HG02884 (cell line): Measurements from ENCODE around the gene KLHL21.

Experiments used
- ATAC-seq: cut with Tn5 transposase; IDR thresholded peaks from one replicate; pipeline ENCODE4 v1.9.1; 2021; ENCODE audit warnings: mild to moderate bottlenecking, moderate library complexity; ENCODE audit not compliant: unreplicated experiment

Gene KLHL21

DNA sequence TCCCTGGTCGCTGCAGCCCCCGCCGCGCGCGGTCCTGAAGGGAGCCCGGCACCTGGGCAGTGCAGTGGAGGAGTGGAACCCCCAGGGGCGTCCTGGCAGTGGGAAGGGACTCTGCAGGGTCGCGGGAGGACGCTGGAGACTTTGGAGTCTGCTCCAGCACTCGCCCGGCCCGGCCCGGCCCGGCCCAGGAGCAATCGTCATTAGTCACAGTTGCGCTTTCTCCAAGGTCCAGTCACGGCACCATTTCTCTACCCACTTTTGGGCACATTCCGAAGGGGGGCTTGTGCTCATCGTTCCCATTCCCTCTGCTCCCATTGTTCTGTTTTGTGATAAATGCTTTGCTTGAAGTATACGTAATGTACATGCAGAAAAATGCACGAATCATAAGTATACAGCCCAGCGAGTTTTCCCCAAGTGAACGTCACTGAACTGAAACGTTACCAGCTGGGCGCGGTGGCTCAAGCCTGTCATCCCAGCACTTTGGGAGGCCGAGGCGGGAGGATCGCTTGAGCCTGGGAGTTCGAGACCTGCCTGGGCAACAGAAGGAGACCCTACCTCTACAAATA is 23.0 kb upstream of the KLHL21 start:
- ATAC-seq: no peak

DNA sequence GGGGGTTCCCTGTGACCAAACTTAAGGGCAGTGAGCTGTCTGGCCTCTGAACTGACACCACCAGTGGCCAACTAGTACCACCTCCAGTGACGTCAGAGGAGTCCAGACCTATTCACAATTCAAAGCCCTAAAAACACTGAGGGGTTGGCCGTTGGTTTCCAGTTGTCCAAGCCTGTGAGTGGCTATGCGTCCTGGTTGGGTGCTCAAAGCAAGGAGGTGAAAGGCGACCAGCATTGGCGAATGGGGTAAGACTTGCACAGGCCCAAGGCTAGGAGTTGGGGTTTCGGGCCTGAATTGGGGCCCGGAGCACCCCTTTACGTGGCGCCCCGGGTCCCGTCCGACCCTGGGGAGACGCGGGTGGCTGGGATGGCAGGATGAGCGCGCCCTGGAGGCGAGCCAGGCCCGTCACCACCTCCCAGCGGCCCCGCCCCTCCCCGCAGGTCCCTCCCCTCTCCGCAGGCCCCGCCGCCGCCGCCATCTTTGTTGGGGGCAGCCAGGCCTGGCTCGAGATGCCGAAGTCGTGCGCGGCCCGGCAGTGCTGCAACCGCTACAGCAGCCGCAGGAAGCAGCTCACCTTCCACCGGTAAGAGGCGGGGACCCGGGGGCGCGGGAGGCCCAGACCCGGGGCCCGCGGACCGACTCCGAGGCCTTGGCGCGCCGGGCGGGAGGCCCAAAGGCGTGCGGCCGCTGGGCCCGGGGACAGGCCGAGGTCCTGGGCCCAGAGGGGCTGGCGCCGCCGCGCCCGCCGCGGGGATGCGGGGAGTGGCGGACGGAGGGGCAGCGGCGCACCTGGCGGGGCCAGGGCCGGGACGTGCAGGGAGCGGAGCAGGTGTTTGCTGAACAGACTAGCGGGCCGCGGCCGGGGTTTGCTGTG is 22.3 kb upstream of the KLHL21 start, which contains the start of gene THAP3:
THAP3 (plus strand) TSS at position 159 of the 874 bp plus-strand sequence; CDS start at position 510, 351 bp downstream.
- ATAC-seq: peak; percentile 71

DNA sequence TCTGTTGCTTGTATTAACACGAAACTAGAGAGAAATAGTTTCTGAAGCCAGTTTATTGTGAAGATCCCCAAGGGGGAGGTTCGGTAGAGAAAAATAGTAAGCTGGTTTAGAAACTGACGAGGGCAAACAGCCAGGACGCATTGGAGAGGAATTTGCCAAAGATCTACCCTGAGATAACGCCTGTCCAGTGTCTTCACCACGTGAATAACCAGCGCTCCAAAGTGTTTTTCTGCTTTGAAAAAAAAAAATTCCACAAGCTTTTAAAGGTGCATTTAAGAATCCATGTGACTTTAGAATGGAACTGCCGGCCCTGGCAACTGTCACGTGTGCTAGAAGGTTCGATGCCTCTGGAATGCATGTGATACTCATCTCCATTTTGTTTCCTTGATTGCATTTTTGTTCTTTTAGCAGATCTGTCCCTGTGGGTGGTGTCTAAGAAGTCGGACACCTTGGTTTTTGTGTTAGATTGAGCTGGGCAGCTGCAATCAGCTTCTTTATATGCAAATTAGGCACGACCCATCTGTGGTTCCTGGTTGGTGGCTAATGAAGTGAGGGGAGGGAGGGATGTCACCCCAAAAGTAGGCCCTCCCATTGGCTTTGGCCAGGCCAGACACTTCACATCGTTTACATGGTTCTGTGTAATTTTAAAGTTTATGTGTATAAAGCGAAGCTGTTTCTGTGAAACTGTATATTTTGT is 20.7 kb upstream of the KLHL21 start:
- ATAC-seq: no peak

DNA sequence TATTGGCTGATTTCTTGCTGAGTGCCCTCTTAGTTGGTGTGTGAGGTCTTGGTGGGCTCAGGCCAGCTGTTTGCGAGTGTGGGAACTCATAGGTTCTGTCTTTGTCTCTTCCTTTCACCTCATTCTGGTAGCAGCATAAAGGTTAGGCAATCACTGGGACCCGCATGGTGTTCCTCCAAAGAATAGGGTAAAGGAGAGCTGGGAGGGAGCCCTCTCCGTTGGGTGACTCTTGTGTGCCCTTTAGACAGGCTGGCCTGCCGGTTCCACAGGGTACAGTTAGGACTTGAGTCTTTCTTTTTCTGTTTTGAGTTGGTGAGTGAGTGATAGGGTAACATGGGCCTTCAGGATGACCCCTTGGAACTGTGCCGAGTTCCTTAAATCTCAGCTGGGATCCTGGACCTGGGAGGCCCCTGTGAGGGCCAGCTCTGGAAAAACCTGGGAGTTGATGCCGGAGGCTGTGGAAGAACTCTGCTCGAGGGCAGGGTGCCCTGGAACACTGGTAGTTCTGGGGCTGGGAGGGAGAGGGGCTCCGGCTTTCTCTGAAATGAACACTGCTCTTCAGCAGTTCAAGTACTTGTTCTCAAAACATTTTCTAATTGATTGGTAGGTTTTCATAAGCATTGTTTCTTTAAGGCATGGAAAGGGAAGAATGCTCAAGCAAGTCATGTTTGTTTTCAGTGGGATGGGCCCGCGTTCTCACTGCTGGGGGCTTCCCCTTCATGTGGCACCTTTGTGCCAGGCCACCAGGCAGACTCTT is 19.9 kb upstream of the KLHL21 start:
- no peak for ATAC-seq

DNA sequence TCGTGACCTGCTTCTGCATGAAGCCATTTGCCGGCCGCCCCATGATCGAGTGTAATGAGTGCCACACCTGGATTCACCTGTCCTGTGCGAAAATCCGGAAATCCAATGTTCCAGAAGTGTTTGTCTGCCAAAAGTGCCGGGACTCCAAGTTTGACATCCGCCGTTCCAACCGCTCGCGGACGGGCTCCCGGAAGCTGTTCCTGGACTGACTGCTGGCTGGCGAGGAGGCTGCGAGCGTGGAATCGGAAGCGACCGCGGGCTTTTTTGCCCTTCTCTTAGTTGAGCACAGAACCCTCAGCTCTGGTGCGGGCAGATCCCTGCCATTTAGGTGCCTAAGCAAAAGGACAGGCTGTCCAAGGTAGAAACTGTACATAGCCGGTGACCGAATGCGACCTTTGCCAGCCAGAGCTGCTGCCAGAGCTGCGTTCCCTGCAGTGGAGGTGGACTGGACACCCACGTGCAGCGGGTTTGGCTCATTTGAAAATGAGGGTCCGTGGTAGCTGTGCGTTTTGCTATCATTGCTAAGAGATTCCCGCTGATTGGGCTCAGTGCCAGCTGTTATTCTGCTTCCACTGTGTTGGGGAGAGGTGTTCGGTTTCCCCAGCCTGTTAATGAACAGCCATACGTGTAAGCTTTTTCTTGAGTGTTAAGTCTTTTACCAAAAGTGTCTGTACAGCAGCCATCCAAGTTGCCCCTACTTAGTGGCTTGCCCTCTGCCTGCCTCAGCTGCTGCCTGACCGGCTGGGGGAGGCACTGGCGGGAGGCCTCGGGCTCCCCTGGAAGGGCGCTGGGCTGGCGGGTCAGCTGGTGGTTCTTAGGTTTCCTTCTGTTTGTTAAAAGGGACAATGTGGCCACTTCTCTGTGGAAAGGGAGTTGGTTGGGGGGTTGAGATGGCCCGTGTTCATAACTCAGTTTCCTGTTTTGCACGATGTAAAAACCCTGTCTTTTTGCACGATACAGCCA is 19.0 kb upstream of the KLHL21 start:
- no peak for ATAC-seq

DNA sequence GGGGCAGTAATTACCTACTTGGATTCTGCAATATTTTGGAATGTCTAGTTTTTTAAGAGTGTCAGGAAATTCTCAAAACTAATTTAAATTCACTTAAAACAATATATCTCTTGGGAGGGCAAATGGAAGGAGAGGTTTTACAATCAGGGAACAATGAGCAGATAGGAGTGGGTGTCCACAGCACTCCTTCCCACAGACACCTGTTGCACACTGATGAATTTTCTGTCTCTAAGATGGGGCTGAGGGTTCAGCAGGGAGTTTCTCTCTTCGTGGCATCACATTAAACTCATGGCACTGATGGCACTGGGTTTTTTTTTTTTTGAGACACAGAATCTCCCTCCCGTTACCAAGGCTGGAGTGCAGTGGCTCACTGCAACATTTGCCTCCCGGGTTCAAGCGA is 16.4 kb upstream of the KLHL21 start:
- no peak for ATAC-seq

DNA sequence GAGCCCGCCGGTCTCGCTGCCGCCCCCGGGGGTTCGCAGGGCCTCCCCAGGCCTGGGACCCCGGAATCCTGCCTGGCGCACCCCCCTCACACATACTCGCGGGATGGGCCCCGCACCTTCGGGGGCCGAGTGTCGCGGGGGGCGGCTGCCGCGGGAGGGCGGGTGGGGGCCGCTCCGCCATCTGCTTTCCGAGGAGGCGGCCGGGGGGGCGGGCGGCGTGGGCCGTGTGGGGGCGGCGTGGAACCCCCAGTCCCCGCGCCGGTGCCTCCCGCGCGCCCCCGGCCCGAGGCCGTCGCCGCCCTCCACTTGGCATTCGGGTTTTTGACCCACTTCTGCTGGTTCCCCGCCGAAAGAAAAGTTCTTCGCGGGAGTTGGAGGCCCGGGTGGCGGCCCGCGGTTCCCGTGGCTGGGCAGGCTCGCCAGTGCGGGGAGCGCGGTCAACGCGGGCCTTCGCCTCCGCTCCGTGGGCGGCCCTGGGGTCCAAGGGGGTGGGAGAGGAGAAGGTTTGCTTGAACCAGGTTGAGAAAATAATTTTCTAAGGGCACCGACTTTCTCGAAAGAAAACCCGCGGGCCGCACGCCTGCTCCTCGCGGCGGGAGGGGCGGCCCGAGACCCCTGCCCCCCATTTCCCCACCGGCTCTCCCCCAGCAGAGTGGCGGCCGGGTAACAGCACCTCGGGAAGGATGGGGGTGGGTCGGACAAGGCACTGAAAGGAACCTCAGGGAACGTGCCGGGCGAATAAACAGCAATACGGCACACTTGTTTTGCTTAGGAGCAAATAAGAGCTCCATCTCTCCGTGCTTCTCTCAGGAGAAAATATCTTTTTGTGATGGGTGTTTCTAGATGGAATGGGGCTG is 12.5 kb upstream of the KLHL21 start:
- ATAC-seq: no peak

DNA sequence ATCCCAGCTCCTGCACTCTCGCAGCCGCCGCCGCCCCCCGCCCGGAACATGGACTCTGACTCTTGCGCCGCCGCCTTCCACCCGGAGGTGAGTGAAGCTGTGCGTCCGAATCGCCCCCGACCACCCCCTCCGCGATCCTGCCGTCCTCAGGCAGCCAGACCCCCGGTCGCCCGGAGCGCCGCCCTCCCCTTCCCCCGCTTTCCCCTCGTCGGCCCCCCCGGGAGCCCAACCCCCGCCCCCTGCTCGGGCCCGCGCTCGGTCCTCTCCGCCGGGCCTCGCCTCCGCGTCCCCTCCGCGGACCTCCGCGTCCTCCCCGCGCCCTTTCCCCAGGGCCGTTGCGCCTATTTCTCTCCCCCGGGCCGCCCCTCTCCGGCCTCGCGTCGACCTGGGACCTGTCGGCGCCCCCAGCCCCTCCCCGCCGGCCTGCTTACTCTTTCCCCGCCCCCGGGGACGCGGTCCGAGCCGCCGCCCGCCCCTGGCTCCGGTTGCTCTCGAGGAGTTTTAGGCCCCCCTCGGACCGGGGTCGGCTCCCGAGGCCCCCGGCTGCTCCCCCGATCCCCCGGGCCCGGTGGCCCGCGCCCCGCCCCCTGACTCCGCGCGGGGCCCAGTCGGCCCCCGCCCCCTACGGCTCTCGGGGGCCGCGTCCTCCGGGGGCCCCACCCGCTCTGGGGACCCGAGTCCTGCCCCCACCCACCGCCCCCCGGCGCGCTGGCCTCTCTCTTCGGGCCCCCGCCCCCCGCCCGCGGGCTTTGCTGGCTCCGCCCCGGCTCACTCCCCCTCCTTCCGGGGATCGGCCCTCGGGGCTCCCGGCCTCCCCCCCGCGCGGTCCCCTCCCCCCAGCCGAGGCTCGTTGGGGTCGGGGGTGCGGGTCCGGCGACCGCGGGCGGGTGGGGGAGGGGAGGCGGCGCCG is 11.6 kb upstream of the KLHL21 start:
- no peak for ATAC-seq

DNA sequence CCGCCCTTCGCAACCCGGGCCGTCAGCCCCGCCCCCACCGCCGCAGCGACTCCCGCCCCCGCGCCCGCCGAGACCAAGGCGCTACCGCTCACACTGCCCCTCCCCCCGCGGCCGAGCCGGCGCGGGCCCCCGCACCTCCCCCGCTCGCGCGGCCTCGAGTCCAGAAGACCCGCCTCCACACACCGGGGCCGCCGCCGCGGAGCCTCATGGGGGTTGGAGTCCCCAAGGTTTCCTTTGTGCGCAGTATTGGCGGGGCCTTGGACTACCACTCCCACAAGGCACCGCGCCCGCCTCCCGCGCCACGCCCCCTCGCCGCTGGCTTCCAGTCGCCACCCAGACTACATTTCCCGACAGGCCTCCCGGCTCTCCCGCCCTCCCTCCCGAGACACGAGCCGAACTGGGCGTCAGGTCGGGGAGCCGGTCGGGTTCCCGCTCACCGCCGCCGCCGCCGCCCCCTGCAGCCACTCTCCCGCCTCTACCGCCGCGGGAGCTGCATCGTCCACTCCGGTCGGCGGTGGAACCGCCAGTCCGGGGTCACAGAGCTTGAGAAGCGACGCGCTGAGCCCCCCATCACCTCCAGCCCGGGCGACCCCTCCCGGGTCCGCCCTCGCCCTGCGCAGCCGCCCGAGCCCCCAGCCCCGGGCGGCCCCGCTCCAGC is 10.8 kb upstream of the KLHL21 start, which contains the start of gene PHF13:
PHF13 (plus strand) TSS at position 371 of the 658 bp plus-strand sequence. CDS start 336 bp downstream, outside the sequence.
- peak; percentile 87 for ATAC-seq

DNA sequence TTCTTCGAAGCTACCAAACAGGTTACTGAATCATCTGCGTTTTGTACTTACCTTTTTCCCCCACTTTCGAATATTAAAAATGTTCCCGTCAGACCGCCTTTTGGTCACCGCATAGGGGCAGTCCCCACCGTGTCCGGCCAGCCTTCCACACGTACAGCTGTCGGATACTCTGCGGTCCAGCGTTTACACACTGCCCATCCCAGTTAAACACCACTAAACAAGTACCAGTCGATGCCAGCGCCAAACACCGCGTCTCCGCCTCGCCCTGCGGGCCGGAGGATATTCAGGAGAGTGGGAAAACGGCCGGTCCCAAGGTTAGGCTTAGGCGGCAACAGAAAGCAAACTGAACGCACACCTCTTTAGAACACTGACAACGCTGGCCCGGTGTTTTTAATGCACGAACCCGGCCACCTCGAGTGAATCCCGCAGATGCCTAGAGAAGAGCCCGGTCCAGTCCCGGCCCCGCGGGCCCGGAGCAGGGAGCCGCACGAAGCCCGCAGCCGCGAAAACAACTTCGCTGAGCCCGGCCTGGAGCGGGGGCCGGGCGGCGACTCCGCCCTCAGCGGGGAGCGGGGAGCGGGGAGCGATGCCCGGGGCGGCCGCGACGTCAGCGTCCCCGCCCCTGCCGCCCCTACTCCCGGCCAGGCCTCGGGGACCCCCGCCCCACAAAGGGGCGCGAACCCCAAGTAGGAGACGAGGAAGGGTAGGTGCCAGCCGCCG is 10.1 kb upstream of the KLHL21 start:
- ATAC-seq: peak; percentile 18

DNA sequence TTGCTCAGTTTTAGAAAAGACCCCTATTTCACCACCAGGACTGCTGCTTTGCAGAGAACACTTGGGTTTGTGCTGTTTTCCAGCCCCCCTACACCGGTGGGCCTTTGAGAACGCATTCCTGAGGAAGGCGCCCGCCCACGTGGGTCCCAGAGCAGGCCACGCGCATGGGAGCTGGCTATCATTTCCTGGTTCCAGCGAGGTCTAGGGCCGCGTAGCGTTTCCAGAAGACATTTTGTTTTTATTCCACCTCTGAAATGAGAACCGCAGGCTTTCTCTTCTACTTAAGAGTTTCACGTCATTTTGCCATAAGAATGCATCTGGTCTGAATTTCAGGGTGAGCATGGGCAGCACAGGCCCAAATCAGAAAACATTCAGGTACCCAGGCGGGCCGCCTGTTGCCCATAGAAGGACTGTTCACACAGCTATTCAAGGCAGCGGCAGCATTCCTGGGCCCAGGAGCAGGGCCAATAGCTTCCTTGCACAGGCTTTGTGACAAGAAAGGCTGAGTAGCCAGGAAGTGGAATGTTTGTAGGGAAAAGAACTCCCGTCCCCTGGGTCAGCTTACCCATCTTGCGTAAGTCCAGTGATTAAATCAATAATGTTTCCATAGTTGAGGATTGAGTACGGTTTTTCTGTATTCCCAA is 1.4 kb upstream of the KLHL21 start:
- ATAC-seq: no peak

DNA sequence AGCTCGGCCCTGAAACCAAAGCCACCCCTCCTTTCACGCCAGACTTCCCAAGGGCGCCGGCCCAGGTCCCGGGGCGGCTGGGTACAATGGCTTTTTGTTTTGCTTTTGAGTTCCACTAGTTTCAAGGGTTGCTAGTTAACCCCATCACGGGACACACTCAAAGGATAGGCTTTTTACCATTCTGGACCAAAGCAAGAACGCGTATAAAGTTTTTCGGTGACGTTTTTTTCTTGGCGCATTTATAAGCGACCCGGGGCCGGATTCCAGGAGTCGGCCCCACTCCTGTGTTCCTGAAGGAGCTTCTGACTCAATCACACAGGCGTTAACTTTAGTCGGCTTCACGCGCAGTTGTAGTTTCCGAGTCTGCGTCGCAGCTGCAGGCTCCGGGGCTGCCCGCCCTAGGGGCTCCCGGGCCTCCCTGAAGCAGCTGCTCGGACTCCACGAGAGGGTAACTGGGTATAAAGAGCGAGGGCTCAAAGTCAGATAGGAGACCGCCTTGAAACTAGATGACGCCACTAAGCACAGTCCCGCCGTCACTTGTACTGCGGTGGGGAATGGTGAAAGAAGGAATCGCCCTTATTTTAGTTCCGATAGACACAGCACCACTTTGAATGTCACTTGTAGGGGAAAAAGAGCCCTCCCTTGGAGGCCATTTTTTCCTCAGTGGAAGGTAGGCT is 707 bp upstream of the KLHL21 start:
- peak; percentile 24 for ATAC-seq

DNA sequence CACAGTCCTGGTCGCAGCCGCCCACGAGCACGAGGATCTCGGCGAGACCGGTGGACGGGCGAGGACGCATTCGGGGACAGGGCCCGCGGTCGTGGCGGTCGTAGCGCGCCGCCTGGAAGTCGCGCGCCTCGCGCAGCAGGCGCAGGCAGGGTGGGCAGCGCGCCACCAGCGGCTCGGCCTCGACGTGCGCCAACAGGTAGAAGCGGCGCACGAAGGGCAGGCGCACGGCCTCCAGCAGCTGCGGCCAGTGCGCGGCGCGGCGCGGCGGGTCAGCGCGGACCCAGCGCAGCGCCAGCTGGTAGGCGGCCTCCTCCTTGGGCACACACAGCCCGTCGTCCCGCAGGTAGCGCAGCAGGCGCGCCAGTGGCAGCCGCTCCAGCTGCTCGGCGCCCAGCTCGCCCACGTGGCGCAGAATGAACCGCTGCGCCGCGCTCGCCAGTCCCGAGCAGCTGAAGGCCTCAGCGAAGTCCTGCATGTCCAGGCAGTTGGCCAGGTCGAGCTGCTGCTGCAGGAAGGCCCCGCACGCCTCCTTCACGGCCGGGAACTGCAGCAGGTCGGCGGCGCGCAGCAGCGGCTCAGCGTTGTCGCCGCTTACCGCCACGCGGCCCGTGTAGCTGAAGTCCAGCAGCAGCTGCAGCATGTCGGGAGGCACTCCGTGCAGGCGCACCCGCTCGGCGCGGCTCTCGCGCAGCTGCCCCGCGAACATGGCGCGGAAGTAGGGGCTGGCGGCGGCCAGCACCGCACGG is 573 bp downstream of the KLHL21 start:
- ATAC-seq: no peak

DNA sequence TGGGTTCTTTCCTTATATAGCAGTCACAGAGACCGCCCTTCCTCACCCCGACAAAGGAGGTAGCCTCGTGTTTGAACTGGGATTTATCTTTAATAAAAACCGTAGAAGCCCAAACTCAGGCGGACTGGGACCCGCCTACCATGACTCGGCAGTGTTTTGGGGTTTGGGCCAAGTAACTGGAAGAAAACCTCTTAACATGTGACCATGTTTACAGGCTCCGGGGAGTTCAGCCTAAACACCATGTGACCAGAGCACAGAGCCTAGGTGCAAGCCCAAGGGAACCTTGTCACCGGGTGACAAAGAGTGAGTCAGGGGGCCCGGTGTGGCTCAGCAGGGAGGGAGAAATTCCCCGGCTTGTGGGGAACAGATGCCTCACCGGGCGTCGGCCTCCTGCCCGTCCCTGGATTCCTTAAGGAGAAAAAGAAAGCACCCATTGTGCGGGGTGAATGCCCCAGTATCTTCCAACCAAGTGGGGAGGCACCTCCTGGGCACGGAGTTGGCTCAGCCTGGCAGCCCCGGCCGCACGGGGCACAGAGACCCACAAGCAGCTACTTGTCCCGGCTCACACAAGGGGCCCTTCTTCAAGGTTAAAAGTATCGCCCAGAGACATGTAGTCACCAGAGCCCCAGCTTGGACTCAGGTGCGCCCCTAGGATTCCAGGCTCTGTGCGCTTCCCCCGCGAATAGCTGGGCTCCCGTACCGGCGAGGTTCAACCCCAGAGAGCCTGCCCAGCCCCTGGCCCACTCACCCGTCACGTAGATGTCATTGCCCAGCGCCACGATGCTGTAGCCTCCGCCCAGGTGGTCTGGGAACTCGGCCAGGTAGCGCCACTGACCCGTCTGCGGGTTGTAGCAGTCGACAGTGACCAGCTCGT is 1.4 kb downstream of the KLHL21 start:
- ATAC-seq: no peak
